NCI-H1417 treated with DMSO at 0.1 percent for 48 hours (cell line): ENCODE measurements around the gene PCMT1.

Experiments used
- DNase-seq: peaks from one replicate; lab custom pipeline; 2025; lab: John Stamatoyannopoulos, UW

The PCMT1 gene

DNA sequence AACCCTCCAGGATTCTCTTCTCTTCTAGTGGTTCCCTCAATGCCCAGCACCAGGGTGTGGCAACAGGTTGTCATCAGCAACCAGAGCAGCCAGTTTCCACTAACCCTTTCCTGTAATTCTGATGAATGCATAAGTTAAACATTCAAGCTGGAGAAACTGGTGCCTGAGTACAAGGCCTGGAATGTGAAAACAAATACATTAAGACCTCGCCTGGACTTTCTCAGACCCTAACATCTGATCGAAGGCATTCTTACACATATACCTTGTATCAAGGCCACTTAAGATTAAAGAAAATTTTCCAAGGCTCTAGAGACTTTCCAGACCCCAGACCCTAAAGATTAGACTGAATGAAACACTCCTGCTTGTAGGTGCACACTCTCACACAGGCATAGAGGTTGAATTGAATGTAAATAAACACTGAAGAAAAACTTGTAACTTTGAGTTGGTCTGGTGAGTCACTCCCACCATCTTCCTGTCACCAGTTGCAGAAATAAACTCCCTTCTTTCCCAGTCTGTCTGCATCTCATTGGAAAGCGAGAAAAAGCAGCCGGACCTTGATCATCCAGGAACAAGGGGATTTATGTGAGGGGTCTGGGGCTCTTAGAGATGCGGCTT lies 105.6 kb downstream of the PCMT1 start:
- no peak for DNase-seq

DNA sequence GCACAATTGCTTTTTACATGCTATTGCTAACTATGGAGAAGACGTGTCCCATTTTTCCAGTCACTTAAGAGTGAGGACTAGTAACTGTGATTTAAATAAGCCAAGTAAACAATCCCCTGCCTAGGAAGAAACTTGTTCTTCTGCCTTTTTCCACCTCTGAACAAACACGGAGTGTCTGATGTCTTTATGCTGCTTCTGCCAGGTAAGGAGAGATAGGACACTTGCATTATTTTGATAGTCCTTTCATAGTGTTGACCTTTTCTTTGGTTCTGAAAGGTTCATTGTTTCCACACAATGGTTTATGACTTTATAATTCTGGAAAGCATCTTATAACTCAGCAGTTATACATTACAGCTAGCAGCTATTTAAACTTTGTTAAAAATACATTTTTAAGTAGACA lies 106.2 kb downstream of the PCMT1 start:
- no peak for DNase-seq

DNA sequence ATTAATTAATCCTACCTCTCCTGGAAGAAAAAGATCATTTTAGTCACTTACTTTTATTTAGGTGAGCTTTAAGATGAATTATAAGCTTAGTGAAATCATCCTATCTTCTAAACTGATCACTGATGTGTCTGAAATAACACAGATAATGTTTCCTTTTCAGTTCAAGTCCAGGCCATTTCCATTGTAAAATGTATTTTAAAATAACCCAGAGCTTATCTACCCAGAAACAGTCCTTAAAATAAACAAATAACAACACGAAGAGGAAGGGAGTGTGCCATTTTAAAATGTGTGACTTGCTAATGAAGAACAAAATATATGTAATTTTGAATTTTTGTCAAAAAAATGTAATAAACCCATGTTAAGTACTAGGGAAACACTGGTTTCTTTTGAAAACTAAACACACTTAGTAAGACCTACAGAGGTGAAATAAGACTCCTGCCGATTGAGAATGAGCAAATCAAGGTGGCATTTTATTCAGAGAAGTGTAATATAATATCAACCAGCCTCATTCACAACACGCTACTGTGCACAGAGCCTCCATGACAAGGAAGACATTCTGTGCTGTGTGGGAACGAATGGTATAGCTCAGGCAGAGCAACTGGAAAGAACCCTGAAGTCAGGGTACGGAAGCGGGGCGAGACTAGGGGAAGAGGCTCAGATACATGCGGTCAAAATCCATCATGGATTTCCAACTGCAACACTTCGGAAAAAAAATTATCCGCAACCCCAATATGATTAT lies 106.9 kb downstream of the PCMT1 start:
- DNase-seq, result no peak

DNA sequence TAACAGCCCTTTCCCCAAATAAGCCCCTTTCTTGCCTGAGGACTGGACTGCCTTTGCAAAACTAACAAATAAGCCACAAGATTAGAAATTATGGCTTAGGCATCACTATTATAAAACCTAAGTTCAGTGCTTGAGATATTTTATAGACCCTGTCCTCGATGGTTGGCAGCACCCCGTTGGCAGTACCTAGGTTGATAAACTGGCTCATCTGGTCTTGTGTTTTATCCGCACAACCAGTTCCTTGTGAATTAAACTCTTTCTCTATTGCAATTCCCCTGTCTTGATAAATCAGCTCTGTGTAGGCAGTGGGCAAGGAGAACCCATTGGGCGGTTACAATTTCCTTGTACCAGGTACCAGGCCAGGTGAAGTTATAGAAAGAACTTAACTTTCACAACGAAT lies 108.0 kb downstream of the PCMT1 start:
- DNase-seq, result no peak

DNA sequence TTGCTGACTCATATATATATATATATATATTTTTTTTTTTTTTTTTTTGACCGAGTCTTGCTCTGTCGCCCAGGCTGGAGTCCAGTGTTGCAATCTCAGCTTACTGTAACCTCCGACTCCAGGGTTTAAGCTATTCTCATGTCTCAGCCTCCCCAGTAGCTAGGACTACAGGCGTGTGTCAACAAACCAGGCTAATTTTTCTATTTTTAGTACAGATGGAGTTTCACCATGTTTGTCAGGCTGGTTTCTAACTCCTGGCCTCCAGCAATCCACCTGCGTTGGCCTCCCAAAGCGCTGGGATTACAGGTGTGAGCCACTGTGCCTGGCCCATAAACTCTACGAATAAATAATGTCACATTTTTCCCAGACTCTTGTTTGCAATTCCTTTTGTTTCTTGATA lies 109.8 kb downstream of the PCMT1 start:
- DNase-seq, result peak; percentile 59

DNA sequence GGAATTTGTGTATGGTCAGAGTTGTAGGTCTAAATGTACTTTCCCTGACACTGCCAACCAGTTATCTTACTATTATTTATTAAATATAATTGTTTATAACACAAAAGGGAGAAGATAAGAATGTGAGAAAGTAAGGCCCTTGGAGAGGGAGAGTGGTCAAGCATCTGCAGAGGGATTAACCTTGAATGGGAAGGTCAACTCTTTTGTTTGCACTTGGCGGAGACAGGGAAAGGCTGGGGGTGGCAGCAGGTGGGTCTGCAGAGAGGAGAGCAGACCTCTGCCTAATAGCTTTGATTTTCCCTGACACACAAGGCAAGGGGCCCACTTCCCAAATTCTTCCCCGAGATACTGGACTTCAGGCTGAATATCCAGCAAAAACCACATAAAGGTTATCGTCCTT lies 110.4 kb downstream of the PCMT1 start:
- DNase-seq, result no peak

DNA sequence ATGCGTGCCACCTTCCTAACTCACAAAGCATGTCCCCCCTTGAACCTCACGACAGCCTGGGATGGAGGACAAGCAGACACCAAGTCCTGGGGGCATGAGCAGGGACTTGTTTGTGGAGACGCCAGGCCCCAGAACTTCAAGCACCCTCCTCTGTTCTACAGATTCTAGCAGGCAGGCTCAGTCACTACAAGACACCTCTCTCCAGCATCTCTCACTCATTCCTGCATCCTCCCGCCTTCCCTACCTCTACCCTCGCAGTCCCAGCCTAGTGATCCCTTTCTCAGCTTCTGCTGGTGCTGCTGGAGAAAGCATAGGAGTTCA lies 110.9 kb downstream of the PCMT1 start:
- DNase-seq, result no peak
